ENCODE measurements around the gene SLC25A48.

Gene SLC25A48

DNA sequence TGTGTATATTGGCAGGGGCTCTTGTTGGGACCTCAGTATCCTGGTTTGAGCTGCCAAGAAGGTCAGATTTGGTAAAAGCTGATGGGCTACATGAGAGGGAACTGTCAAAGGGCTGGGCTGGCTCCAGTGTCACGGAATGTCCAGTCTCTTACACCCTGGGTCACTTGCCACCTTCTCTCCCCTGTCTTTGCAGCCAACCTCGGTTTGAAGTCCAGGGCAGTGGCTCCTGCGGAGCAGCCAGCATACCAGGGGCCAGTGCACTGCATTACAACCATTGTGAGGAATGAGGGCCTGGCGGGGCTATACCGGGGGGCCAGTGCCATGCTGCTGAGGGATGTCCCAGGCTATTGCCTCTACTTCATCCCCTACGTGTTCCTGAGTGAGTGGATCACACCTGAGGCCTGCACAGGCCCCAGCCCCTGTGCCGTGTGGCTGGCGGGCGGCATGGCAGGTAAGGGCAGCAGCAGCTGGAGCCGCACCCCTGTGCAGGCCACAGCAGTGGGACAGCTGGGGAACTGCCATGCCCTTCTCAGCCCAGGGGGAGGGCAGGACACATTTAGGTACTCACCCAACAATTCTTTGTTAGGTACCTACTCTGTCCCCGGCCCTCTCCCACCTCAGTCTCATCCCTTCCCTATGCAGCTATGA is 36.9 kb downstream of the SLC25A48 start:
- Histone ChIP-seq H3K79me2 (ENCODE audit: insufficient read depth, low read length) (no peaks in the 10 kb centered on the region), H4K20me1 (ENCODE audit: insufficient read depth, low read length, poor library complexity, severe bottlenecking) (no peaks in the 10 kb centered on the region), H3K36me3 (ENCODE audit: insufficient read depth, low read length) (no peaks in the 10 kb centered on the region), H3K9me2 (replicated peaks; ENCODE audit: low read depth, low read length) (no peaks in the 10 kb centered on the region), H3K4me1 (ENCODE audit: insufficient read depth, low read length, poor library complexity, severe bottlenecking) (no peaks in the 10 kb centered on the region), H3K4me3 (ENCODE audit: low read length, poor library complexity, severe bottlenecking) (no peak overlapping the region), H2AFZ (ENCODE audit: low read length) (no peak overlapping the region), H3K27me3 (ENCODE audit: insufficient read depth, low read length, poor library complexity, severe bottlenecking) (no peaks in the 10 kb centered on the region), H3K4me2 (ENCODE audit: low read depth, low read length, poor library complexity, severe bottlenecking) (no peak overlapping the region), H3K9ac (ENCODE audit: low read depth, low read length, poor library complexity, severe bottlenecking) (no peak overlapping the region), H3K9me3 (ENCODE audit: insufficient read depth, low read depth, low read length) (no peaks in the 10 kb centered on the region), H3F3A (ENCODE audit: low read depth) (no peaks in the 10 kb centered on the region)
- TF ChIP-seq, protein P1, sequence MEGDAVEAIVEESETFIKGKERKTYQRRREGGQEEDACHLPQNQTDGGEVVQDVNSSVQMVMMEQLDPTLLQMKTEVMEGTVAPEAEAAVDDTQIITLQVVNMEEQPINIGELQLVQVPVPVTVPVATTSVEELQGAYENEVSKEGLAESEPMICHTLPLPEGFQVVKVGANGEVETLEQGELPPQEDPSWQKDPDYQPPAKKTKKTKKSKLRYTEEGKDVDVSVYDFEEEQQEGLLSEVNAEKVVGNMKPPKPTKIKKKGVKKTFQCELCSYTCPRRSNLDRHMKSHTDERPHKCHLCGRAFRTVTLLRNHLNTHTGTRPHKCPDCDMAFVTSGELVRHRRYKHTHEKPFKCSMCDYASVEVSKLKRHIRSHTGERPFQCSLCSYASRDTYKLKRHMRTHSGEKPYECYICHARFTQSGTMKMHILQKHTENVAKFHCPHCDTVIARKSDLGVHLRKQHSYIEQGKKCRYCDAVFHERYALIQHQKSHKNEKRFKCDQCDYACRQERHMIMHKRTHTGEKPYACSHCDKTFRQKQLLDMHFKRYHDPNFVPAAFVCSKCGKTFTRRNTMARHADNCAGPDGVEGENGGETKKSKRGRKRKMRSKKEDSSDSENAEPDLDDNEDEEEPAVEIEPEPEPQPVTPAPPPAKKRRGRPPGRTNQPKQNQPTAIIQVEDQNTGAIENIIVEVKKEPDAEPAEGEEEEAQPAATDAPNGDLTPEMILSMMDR (conservative IDR thresholded peaks at IDR 0.05; ENCODE audit: low read length): no peak
- no peak for TF ChIP-seq EZH2phosphoT487 (IDR thresholded peaks at IDR 0.05; ENCODE audit: borderline replicate concordance)

DNA sequence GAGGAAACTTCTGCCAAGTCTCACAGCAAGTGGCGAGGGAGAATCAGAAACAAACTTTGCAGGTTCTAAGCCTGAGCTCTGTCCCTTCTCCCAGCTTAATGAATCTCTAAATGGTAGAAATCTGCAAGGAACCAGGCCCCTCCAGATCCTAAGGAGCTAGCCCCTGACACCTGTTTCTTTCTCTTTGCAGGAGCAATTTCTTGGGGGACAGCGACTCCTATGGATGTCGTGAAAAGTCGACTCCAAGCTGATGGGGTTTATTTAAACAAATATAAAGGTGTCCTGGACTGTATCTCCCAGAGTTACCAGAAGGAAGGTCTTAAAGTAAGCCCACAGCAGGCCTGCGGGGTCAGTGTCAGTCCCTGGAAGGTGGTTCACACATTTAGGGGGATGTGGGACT is 39.4 kb downstream of the SLC25A48 start:
- Histone ChIP-seq H3K4me3 (ENCODE audit: low read length, poor library complexity, severe bottlenecking) (no peak overlapping the region), H3K27me3 (ENCODE audit: insufficient read depth, low read length, poor library complexity, severe bottlenecking) (no peaks in the 10 kb centered on the region), H3K9me3 (ENCODE audit: insufficient read depth, low read depth, low read length) (no peaks in the 10 kb centered on the region), H3K4me2 (ENCODE audit: low read depth, low read length, poor library complexity, severe bottlenecking) (no peak overlapping the region), H3K9ac (ENCODE audit: low read depth, low read length, poor library complexity, severe bottlenecking) (no peak overlapping the region), H3K36me3 (ENCODE audit: insufficient read depth, low read length) (no peaks in the 10 kb centered on the region), H2AFZ (ENCODE audit: low read length) (no peak overlapping the region), H3K9me2 (replicated peaks; ENCODE audit: low read depth, low read length) (no peaks in the 10 kb centered on the region), H3K4me1 (ENCODE audit: insufficient read depth, low read length, poor library complexity, severe bottlenecking) (no peaks in the 10 kb centered on the region), H3F3A (ENCODE audit: low read depth) (no peaks in the 10 kb centered on the region), H3K79me2 (ENCODE audit: insufficient read depth, low read length) (no peaks in the 10 kb centered on the region), H4K20me1 (ENCODE audit: insufficient read depth, low read length, poor library complexity, severe bottlenecking) (no peaks in the 10 kb centered on the region)
- TF ChIP-seq, protein P1 (conservative IDR thresholded peaks at IDR 0.05; ENCODE audit: low read length): no peak
- no peak for TF ChIP-seq EZH2phosphoT487 (IDR thresholded peaks at IDR 0.05; ENCODE audit: borderline replicate concordance)

DNA sequence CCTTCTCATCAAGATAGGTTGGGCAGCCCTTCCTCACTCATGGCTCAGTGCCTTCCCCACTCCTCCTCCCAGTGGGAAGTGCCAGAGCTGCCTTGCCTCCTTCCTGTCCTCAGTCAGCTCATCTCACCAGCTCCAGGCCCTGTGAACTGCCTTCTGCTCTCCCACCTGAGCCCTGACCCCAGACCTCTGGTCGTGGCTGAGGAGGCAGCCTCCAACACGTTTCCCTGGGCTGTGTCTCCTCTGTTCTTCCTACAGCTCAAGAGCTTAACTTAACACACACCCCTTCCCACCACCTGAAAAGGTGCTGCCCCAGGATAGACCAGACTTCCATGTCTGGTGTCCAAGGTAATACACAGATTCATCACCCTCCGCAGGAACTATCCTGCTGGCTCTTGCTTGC is 40.0 kb downstream of the SLC25A48 start:
- Histone ChIP-seq H3K9ac (ENCODE audit: low read depth, low read length, poor library complexity, severe bottlenecking) (no peak overlapping the region), H3K9me3 (ENCODE audit: insufficient read depth, low read depth, low read length) (no peaks in the 10 kb centered on the region), H2AFZ (ENCODE audit: low read length) (no peak overlapping the region), H4K20me1 (ENCODE audit: insufficient read depth, low read length, poor library complexity, severe bottlenecking) (no peaks in the 10 kb centered on the region), H3K4me1 (ENCODE audit: insufficient read depth, low read length, poor library complexity, severe bottlenecking) (no peaks in the 10 kb centered on the region), H3K79me2 (ENCODE audit: insufficient read depth, low read length) (no peaks in the 10 kb centered on the region), H3K27me3 (ENCODE audit: insufficient read depth, low read length, poor library complexity, severe bottlenecking) (no peaks in the 10 kb centered on the region), H3K4me3 (ENCODE audit: low read length, poor library complexity, severe bottlenecking) (no peak overlapping the region), H3K9me2 (replicated peaks; ENCODE audit: low read depth, low read length) (no peaks in the 10 kb centered on the region), H3F3A (ENCODE audit: low read depth) (no peaks in the 10 kb centered on the region), H3K36me3 (ENCODE audit: insufficient read depth, low read length) (no peaks in the 10 kb centered on the region), H3K4me2 (ENCODE audit: low read depth, low read length, poor library complexity, severe bottlenecking) (no peak overlapping the region)
- TF ChIP-seq EZH2phosphoT487 (IDR thresholded peaks at IDR 0.05; ENCODE audit: borderline replicate concordance): no peak
- TF ChIP-seq, protein P1 (conservative IDR thresholded peaks at IDR 0.05; ENCODE audit: low read length): no peak
